ENCODE results near the gene OPCML.

The OPCML gene

DNA sequence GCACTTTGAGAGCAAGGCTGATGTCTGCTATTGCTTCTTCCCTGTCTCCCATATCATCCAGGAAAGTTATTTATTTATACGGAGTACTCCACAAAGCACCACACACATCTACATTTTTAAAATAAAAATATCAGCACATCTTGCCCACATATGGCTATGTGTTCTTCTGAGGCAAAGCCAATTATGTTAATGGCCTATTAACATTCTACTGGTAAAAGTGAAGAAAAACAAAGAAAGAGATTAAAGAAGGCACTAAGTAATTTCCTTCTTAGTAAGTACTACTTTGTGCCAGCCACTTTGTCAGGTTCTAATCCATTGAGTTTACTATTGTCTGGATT, 548.7 kb downstream of the OPCML start:
- no peak overlapping the region for H3K27ac ChIP-seq (replicated peaks)
- no peak overlapping the region for H3K4me3 ChIP-seq (replicated peaks; ENCODE audit: insufficient read depth, low read length)
- H3K27me3 ChIP-seq (ENCODE audit: insufficient read depth, poor library complexity, severe bottlenecking): no peaks in the 10 kb centered on the region
- TF ChIP-seq, protein P1, sequence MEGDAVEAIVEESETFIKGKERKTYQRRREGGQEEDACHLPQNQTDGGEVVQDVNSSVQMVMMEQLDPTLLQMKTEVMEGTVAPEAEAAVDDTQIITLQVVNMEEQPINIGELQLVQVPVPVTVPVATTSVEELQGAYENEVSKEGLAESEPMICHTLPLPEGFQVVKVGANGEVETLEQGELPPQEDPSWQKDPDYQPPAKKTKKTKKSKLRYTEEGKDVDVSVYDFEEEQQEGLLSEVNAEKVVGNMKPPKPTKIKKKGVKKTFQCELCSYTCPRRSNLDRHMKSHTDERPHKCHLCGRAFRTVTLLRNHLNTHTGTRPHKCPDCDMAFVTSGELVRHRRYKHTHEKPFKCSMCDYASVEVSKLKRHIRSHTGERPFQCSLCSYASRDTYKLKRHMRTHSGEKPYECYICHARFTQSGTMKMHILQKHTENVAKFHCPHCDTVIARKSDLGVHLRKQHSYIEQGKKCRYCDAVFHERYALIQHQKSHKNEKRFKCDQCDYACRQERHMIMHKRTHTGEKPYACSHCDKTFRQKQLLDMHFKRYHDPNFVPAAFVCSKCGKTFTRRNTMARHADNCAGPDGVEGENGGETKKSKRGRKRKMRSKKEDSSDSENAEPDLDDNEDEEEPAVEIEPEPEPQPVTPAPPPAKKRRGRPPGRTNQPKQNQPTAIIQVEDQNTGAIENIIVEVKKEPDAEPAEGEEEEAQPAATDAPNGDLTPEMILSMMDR (IDR thresholded peaks at IDR 0.05; ENCODE audit: insufficient read depth, low read length): no peak
- TF ChIP-seq POLR2AphosphoS5 (IDR thresholded peaks at IDR 0.05; ENCODE audit: low read depth) (no peak), SPI1 (IDR thresholded peaks at IDR 0.05; ENCODE audit: borderline replicate concordance, low read depth) (no peak), GABPA (IDR thresholded peaks at IDR 0.05; ENCODE audit: low read depth) (no peak)
- TF ChIP-seq, protein P2, sequence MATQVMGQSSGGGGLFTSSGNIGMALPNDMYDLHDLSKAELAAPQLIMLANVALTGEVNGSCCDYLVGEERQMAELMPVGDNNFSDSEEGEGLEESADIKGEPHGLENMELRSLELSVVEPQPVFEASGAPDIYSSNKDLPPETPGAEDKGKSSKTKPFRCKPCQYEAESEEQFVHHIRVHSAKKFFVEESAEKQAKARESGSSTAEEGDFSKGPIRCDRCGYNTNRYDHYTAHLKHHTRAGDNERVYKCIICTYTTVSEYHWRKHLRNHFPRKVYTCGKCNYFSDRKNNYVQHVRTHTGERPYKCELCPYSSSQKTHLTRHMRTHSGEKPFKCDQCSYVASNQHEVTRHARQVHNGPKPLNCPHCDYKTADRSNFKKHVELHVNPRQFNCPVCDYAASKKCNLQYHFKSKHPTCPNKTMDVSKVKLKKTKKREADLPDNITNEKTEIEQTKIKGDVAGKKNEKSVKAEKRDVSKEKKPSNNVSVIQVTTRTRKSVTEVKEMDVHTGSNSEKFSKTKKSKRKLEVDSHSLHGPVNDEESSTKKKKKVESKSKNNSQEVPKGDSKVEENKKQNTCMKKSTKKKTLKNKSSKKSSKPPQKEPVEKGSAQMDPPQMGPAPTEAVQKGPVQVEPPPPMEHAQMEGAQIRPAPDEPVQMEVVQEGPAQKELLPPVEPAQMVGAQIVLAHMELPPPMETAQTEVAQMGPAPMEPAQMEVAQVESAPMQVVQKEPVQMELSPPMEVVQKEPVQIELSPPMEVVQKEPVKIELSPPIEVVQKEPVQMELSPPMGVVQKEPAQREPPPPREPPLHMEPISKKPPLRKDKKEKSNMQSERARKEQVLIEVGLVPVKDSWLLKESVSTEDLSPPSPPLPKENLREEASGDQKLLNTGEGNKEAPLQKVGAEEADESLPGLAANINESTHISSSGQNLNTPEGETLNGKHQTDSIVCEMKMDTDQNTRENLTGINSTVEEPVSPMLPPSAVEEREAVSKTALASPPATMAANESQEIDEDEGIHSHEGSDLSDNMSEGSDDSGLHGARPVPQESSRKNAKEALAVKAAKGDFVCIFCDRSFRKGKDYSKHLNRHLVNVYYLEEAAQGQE (IDR thresholded peaks at IDR 0.05; ENCODE audit: insufficient replicate concordance, low read depth): no peak
- DNase-seq (ENCODE audit: low read depth in 1 of 2, low spot score in 1 of 2): no peak

DNA sequence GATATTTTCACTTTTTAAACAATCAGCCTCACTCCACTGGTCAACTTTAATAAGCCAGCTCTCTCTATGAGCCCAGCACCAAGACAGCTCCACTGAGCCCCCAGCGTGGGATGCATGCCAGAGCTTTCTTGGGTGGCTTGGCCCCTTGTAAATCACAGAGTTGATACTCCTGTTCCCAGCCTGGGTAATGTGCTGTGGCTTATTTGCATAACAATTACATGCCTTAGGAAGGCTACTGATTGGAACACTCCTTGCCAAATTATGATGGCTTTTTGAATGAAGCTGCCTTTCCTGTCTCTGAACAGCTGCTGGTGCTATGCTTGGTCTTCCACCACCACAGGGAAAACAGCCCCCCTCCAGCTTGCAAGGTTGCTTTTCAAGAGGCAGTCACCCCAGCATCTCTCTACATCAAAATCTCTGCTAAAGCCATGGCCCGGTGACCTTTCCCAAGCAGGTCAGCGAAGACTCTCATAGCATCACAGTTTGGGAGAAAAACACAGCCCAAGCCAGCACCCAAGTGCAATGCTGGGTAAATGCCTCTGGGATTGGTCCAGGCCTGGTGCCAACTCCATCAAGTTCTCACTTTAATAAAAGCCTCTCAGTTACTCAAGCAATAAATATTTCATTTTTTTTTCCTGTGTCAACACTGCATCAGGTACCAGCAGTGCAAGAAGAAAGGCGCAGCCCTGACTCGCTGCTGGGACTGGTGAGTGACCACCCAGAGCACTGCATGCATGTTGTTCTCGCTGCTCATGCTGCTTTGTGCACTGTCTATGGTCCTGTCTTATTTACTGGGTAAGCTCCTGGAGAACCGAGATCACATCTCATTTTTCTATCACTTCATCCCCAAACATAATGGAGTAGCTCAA, 549.3 kb downstream of the OPCML start:
- TF ChIP-seq, protein P1 (IDR thresholded peaks at IDR 0.05; ENCODE audit: insufficient read depth, low read length): no peak
- no peak for TF ChIP-seq POLR2AphosphoS5 (IDR thresholded peaks at IDR 0.05; ENCODE audit: low read depth)
- TF ChIP-seq, protein P2 (IDR thresholded peaks at IDR 0.05; ENCODE audit: insufficient replicate concordance, low read depth): no peak
- no peak for TF ChIP-seq GABPA (IDR thresholded peaks at IDR 0.05; ENCODE audit: low read depth)
- no peak for TF ChIP-seq SPI1 (IDR thresholded peaks at IDR 0.05; ENCODE audit: borderline replicate concordance, low read depth)
- no peak for DNase-seq (ENCODE audit: low read depth in 1 of 2, low spot score in 1 of 2)

DNA sequence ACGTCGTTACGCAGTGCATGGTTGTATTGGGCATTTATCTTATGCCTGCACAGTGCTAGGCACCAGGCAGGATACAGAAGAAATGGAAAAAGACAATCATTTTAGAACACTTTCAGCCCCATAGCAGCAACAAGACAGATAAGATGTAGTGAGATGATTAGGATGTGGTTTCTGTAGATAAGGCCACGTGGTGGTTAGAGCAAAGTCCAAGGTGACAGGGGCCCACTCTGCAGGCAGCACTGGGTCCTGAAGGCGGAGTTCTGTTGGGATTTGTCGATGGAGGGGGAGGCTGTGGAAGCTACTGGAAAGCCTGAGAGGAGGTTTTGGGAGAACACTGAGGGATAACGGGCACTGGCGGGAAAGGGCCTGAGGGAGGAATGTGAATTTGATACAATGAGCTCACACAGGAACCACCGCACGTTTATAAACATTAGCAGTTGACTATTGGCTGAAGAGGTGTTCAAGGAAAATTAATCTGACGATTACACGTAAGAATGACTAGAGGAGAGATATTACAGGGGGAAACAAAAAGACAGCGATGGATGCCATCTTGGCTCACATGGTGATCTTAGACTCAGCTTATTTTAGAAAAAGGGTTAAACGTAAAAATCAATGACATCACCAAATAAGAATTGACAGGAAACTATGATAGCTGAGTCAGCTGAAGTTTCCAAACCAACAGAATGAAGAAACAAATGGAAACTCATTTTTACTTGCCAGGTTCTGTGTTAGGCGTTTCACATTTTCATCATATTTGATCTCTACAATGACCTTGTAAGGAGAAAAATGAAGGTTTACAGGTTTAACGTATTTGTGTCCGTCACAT, 551.0 kb downstream of the OPCML start:
- Histone ChIP-seq H3K27ac (replicated peaks) (no peak overlapping the region), H3K4me3 (replicated peaks; ENCODE audit: insufficient read depth, low read length) (no peak overlapping the region), H3K27me3 (ENCODE audit: insufficient read depth, poor library complexity, severe bottlenecking) (no peaks in the 10 kb centered on the region)
- no peak for DNase-seq (ENCODE audit: low read depth in 1 of 2, low spot score in 1 of 2)
- TF ChIP-seq GABPA (IDR thresholded peaks at IDR 0.05; ENCODE audit: low read depth): no peak
- no peak for TF ChIP-seq SPI1 (IDR thresholded peaks at IDR 0.05; ENCODE audit: borderline replicate concordance, low read depth)
- TF ChIP-seq POLR2AphosphoS5 (IDR thresholded peaks at IDR 0.05; ENCODE audit: low read depth): no peak
- TF ChIP-seq, protein P1 (IDR thresholded peaks at IDR 0.05; ENCODE audit: insufficient read depth, low read length): no peak
- TF ChIP-seq, protein P2 (IDR thresholded peaks at IDR 0.05; ENCODE audit: insufficient replicate concordance, low read depth): no peak

More for the DNA sequence above, 549.3 kb downstream of the OPCML start:
- Histone ChIP-seq H3K4me3 (replicated peaks; ENCODE audit: insufficient read depth, low read length) (no peak overlapping the region), H3K27me3 (ENCODE audit: insufficient read depth, poor library complexity, severe bottlenecking) (no peaks in the 10 kb centered on the region), H3K27ac (replicated peaks) (no peak overlapping the region)

Data from HL-60 (cell line).